Left colon (tissue), 2 donors: ENCODE measurements around the gene CYP17A1. TPM values are rescaled to one million over a fixed set of nuclear protein-coding genes. Genes with fewer than 3 reads are reported as not detected.
"Not testable (repeated sequence)": the region's sequence is repeated elsewhere in the genome, so short reads cannot be mapped to it uniquely, and the experiment has no call there.

ENCODE experiments used
- ATAC-seq: fragments of 200-7000 bp; cut with Tn5 transposase; one replicate; pipeline ENCODE4 v1.9.1; 2020; ENCODE audit warnings: mild to moderate bottlenecking, moderate library complexity
- DNase-seq, 2 donors: peaks; one replicate each; pipeline ENCODE4 v3.0.0-alpha.2; 2020
- intact Hi-C, 2 donors: fragments of 100-400 bp; cut with DNase I in 1 of 2; cut with micrococcal nuclease in 1 of 2; formaldehyde crosslinking; loops; one replicate each; pipeline versions ENCODE4 v1.11.2 to v1.14.0; 2022; cut with DNase I, micrococcal nuclease
- long read RNA-seq: library from polyadenylated mRNA; unstranded; transcript quantifications from one replicate; pipeline ENCODE4 v2.0.0, GENCODE V29; 2021
- total RNA-seq, 2 donors: library from RNA; stranded (reverse); fragmentation: NEBNext Ultra II Directional; extraction: Animal tissue kit (Norgen Biotek cat#: 25700); gene quantifications; one replicate each; pipeline ENCODE4 v1.2.1, GENCODE V29; 2021
- donor health status: DM: no; HTN: no; CAD: no.
- donor health status: DM: yes; HTN: yes; CAD: no.

Gene CYP17A1
- total RNA-seq, result not detected
- long read RNA-seq, result 0 reads

- ATAC-seq, result no peak
- DNase-seq, result no peak
- intact Hi-C loops, result loop anchor here (5.0 to 10.0 kb wide), 3 partner anchors 65 to 408 kb away; partner anchors contain the start of gene RPEL1 (in 2 of the 2)
Observed at GRCh38 chr10:102837230-102837721, at the start of gene CYP17A1. Gene CYP17A1 (minus strand): TSS chr10:102837413. CDS start chr10:102837361, 52 bp downstream.

- ATAC-seq (no peak), DNase-seq (no peak)
- intact Hi-C loops, result no loop called here
Observed at GRCh38 chr10:102880256-102880655, 43.0 kb upstream of the CYP17A1 start.

GRCh38 chr10:102878629-102879028, 41.4 kb upstream of the CYP17A1 start:
- no peak for ATAC-seq
- no peak for DNase-seq
- intact Hi-C loops, result no loop called here

- intact Hi-C loops, result no loop called here
- DNase-seq (no peak), ATAC-seq (no peak)
Observed at GRCh38 chr10:102876747-102877153, 39.5 kb upstream of the CYP17A1 start.

GRCh38 chr10:102872163-102872562, 35.0 kb upstream of the CYP17A1 start:
- ATAC-seq, result no peak
- intact Hi-C loops, result no loop called here

GRCh38 chr10:102870221-102870620, 33.0 kb upstream of the CYP17A1 start:
- DNase-seq, result no peak
- ATAC-seq, result no peak
- intact Hi-C loops, result no loop called here

More at GRCh38 chr10:102872163-102872562, 35.0 kb upstream of the CYP17A1 start:
- DNase-seq, result no peak

- DNase-seq (peak in 1 of 2 donors; percentile 37), ATAC-seq (peak; percentile 89)
- intact Hi-C loops, result no loop called here
Observed at GRCh38 chr10:102869258-102870198, 32.3 kb upstream of the CYP17A1 start, which contains the start of gene AS3MT. Gene AS3MT (plus strand): TSS chr10:102869470. CDS start chr10:102869593, 123 bp downstream.

GRCh38 chr10:102868911-102869257, 31.7 kb upstream of the CYP17A1 start:
- ATAC-seq, result no peak
- no peak for DNase-seq
- intact Hi-C loops, result no loop called here

- no peak for ATAC-seq
- DNase-seq, result no peak
- intact Hi-C loops, result no loop called here
Observed at GRCh38 chr10:102865620-102866019, 28.4 kb upstream of the CYP17A1 start.

GRCh38 chr10:102863660-102864059, 26.4 kb upstream of the CYP17A1 start:
- DNase-seq (no peak), ATAC-seq (no peak)
- intact Hi-C loops, result no loop called here

GRCh38 chr10:102859911-102860310, 22.7 kb upstream of the CYP17A1 start:
- intact Hi-C loops, result no loop called here
- ATAC-seq (no peak), DNase-seq (no peak)

- ATAC-seq, result no peak
- intact Hi-C loops, result no loop called here
- no peak for DNase-seq
Observed at GRCh38 chr10:102856758-102857424, 19.7 kb upstream of the CYP17A1 start.

- DNase-seq, intact Hi-C loops, ATAC-seq: not testable (repeated sequence)
Observed at GRCh38 chr10:102855731-102856436, 18.7 kb upstream of the CYP17A1 start.

GRCh38 chr10:102853237-102853636, 16.0 kb upstream of the CYP17A1 start:
- ATAC-seq, intact Hi-C loops, DNase-seq: not testable (repeated sequence)

- no peak for DNase-seq
- no peak for ATAC-seq
- intact Hi-C loops, result no loop called here
Observed at GRCh38 chr10:102850025-102850518, 12.9 kb upstream of the CYP17A1 start.

- intact Hi-C loops, result no loop called here
- no peak for DNase-seq
- no peak for ATAC-seq
Observed at GRCh38 chr10:102845352-102845902, 8.2 kb upstream of the CYP17A1 start.

- ATAC-seq, DNase-seq, intact Hi-C loops: not testable (repeated sequence)
Observed at GRCh38 chr10:102844190-102844776, 7.1 kb upstream of the CYP17A1 start.

GRCh38 chr10:102843139-102843538, 5.9 kb upstream of the CYP17A1 start:
- DNase-seq, ATAC-seq, intact Hi-C loops: not testable (repeated sequence)
